22Rv1 (cell line): ENCODE results near the gene SLC1A5.

ENCODE experiments used
- ZFX ChIP-seq: fragments of 450-650 bp; IDR thresholded peaks from 2 replicates; pipeline ENCODE4 v1.6.1; 2017; ENCODE audit warnings: antibody characterized with exemption, borderline replicate concordance
- TF ChIP-seq, protein P1 (sequence below): fragments of 450-650 bp; IDR thresholded peaks from 2 replicates; pipeline ENCODE4 v1.5.1; 2017; ENCODE audit warnings: mild to moderate bottlenecking

DNA sequence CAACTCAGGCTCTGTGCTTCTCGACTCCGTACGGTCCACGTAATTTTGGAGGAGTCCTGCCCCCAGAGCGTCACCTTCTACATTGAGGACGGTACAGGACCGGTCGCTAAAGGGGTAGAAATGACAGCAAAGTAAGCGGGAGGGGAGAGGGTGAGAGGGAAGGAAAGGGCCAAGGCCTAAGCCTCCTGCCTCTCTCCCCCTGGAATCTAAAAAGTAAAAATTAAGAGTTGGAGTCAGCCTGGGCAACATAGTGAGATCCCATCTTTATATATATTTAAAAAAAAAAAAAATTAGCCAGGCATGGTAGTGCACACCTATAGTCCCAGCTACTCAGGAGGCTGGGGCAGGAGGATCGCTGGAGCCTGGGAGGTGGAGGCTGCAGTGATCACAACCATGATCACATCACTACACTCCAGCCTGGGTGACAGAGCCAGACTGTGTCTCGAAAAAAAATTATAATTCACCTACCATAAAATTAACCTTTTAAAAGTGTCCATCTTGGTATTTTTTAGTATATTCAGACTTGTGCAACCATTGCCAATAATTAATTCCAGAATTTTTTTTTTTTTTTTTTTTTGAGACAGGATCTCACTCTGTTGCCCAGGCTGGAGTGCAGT, 12.6 kb downstream of the SLC1A5 start:
- TF ChIP-seq, protein P1, sequence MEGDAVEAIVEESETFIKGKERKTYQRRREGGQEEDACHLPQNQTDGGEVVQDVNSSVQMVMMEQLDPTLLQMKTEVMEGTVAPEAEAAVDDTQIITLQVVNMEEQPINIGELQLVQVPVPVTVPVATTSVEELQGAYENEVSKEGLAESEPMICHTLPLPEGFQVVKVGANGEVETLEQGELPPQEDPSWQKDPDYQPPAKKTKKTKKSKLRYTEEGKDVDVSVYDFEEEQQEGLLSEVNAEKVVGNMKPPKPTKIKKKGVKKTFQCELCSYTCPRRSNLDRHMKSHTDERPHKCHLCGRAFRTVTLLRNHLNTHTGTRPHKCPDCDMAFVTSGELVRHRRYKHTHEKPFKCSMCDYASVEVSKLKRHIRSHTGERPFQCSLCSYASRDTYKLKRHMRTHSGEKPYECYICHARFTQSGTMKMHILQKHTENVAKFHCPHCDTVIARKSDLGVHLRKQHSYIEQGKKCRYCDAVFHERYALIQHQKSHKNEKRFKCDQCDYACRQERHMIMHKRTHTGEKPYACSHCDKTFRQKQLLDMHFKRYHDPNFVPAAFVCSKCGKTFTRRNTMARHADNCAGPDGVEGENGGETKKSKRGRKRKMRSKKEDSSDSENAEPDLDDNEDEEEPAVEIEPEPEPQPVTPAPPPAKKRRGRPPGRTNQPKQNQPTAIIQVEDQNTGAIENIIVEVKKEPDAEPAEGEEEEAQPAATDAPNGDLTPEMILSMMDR = no peak
- no peak for TF ChIP-seq ZFX
